VCaP (cell line): ENCODE data around the gene ALDH9A1.
"Not testable (repeated sequence)": the region's sequence is repeated elsewhere in the genome, so short reads cannot be mapped to it uniquely, and the experiment has no call there.

Experiments
- H3K27ac ChIP-seq: fragments of 450-650 bp; 2 replicates; pipeline ENCODE4 v1.5.1; 2017
- CTCF ChIP-seq: fragments of 450-650 bp; conservative IDR thresholded peaks from 2 replicates; pipeline ENCODE4 v1.5.1; 2017; ENCODE audit warnings: mild to moderate bottlenecking, moderate library complexity

The ALDH9A1 gene

GRCh38 chr1:165674599-165674998 is 23.8 kb downstream of the ALDH9A1 start:
- no peak overlapping the region for H3K27ac ChIP-seq
- no peak for TF ChIP-seq CTCF

- no peak overlapping the region for H3K27ac ChIP-seq
- TF ChIP-seq CTCF = no peak
These were observed 26.8 kb downstream of the ALDH9A1 start for GRCh38 chr1:165671526-165671925.

GRCh38 chr1:165668184-165668583 is 30.2 kb downstream of the ALDH9A1 start:
- H3K27ac ChIP-seq = no peak overlapping the region
- no peak for TF ChIP-seq CTCF

DNA sequence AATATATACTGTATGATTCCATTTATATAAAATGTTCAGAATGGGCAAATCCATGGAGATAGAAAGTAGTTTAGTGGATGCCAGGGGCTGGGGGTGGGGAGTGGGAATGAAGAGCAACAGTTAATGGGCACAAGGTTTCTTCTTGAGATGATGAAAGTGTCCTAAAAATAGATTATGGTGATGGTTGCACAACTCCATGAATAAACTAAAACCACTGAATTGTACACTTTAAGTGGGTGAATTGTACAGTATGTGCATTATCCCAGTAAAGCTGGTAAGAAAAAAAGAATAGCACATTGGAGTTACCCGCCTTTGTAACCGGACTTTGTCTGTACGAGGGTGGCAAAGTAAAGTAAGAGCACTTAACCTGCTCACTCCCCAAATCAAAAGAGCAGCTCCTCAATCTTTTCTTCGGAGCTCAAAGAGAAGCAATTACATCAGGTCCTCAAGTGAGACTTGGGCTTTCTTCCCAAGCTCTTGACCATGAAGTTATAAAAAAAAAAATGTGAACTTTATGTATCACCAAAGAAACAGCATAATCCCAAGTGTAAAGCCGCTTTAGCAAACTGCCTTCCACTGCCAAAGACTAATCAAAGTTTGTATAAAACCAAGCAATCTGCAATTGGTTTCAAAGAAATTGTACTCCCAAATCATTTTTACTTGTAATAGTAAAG is 32.1 kb downstream of the ALDH9A1 start:
- no peak for TF ChIP-seq CTCF
- H3K27ac ChIP-seq = no peak overlapping the region

GRCh38 chr1:165662186-165662585 is 36.2 kb downstream of the ALDH9A1 start:
- no peak for TF ChIP-seq CTCF
- no peak overlapping the region for H3K27ac ChIP-seq

GRCh38 chr1:165661703-165662102 is 36.7 kb downstream of the ALDH9A1 start:
- no peak for TF ChIP-seq CTCF
- H3K27ac ChIP-seq = no peak overlapping the region

DNA sequence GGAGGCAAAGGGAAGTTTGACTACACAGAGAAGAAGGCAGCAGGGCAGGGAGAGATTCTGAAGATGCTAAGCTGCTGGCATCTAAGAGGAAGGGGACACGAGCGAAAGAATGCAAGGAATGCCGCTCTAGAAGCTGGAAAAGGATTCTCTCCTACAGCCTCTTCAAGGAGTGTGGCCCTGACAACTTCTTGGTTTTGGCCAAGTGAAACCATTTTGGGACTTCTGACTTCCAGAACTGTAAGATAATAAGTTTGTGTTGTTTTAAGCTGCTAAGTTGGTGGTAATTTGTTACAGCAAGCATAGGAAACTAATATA is 38.8 kb downstream of the ALDH9A1 start:
- no peak overlapping the region for H3K27ac ChIP-seq
- no peak for TF ChIP-seq CTCF

GRCh38 chr1:165658766-165659580 is 39.4 kb downstream of the ALDH9A1 start:
- not testable (repeated sequence) for H3K27ac ChIP-seq
